Stimulated activated effector memory CD8-positive, alpha-beta T cell treated with anti-CD3 and anti-CD28 coated beads, Interleukin-12 subunit alpha, Interleukin-12 subunit beta, amount 100 ng/mL, for 72 hours (primary cell): ENCODE data around the gene MLXIP.

Source experiments
- ATAC-seq: fragments of 150-1000 bp; cut with Tn5 transposase; 2 replicates; pipeline ENCODE4 v1.10.0; 2021
- DNase-seq, 2 donors: peaks; one replicate each; pipeline ENCODE4 v3.0.0; 2021 to 2022; ENCODE audit warnings: low spot score in 2 of 2
- H3K27ac Mint-ChIP-seq: one replicate; pipeline ENCODE4 v1.8.0; 2022; ENCODE audit warnings: mild to moderate bottlenecking, mixed read lengths
- H3K36me3 Mint-ChIP-seq: one replicate; pipeline ENCODE4 v1.8.0; 2022; ENCODE audit warnings: mild to moderate bottlenecking, mixed read lengths
- H3K4me1 Mint-ChIP-seq: one replicate; pipeline ENCODE4 v1.8.0; 2022; ENCODE audit warnings: mixed read lengths
- H3K4me3 Mint-ChIP-seq: one replicate; pipeline ENCODE4 v1.8.0; 2022; ENCODE audit warnings: mild to moderate bottlenecking, mixed read lengths
- H3K9me3 Mint-ChIP-seq: one replicate; pipeline ENCODE4 v1.8.0; 2022; ENCODE audit warnings: mixed read lengths

Gene MLXIP

GRCh38 chr12:122133192-122133950 lies 54.8 kb downstream of the MLXIP start:
- no peaks in the 10 kb centered on the region for H3K4me1 Mint-ChIP-seq
- ATAC-seq (no peak), DNase-seq (no peak)
- H3K4me3 Mint-ChIP-seq = no peak overlapping the region
- peaks cover 64% of the 10 kb centered on the region for H3K36me3 Mint-ChIP-seq
- H3K9me3 Mint-ChIP-seq = no peaks in the 10 kb centered on the region
- H3K27ac Mint-ChIP-seq = no peak overlapping the region

DNA sequence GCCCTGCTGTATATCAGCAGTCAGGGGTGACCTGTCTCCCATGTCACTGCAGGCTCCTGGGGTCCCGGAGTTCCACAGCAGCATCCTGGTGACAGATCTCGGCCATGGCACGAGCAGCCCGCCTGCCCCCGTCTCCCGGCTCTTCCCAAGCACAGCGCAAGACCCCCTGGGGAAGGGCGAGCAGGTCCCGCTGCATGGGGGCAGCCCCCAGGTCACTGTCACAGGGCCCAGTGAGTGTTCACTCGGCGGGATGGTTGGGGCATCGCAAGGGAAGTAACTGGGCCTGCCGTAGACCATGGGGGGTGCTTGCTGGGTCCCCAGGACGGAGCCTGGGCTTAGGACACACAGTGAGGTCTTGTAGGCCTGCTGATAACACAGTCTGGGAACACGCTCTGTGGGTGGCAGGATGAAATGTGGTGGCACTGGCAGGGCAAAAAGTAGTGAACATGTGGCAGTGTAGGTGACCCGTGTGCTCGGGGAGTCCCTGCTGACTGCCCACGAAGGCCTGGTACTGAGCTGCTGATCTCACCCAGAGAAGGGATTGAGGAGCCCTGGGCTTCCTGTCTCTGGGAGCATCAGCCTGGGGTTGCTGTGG lies 57.0 kb downstream of the MLXIP start:
- Mint-ChIP-seq H3K4me1 (no peaks in the 10 kb centered on the region), H3K36me3 (peaks cover 54% of the 10 kb centered on the region), H3K27ac (no peak overlapping the region), H3K9me3 (no peaks in the 10 kb centered on the region), H3K4me3 (no peak overlapping the region)
- ATAC-seq = no peak
- no peak for DNase-seq

- peaks cover 44% of the 10 kb centered on the region for H3K36me3 Mint-ChIP-seq
- H3K4me3 Mint-ChIP-seq = no peak overlapping the region
- DNase-seq (no peak), ATAC-seq (no peak)
- no peak overlapping the region for H3K27ac Mint-ChIP-seq
- no peaks in the 10 kb centered on the region for H3K4me1 Mint-ChIP-seq
- no peaks in the 10 kb centered on the region for H3K9me3 Mint-ChIP-seq
Observed at GRCh38 chr12:122137229-122137628, 58.7 kb downstream of the MLXIP start.

DNA sequence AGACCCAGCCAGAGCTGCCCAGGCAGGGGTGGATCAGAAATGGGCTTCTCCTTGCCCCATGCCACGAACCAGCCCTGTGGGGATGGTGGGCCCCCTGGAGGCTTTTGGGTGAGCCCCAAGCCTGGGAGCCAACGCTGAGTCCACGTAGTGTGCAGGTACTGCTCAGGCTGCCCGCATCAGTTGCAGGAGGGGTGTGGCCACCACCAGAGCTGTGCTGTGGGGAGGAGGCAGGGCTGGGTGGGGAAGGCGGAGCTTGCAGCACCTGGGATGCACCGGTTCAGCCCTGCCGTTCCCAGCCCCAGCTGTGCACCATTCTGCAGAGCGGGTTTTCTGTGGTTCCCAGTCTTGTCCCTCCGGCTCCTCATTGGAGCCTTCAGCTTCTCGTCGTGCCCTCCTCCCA lies 59.1 kb downstream of the MLXIP start:
- DNase-seq (no peak), ATAC-seq (no peak)
- Mint-ChIP-seq H3K4me3 (no peak overlapping the region), H3K9me3 (no peaks in the 10 kb centered on the region), H3K4me1 (no peaks in the 10 kb centered on the region), H3K36me3 (peaks cover 40% of the 10 kb centered on the region), H3K27ac (no peak overlapping the region)

GRCh38 chr12:122138181-122138580 lies 59.6 kb downstream of the MLXIP start:
- Mint-ChIP-seq H3K4me3 (no peak overlapping the region), H3K9me3 (no peaks in the 10 kb centered on the region), H3K27ac (no peak overlapping the region), H3K4me1 (no peaks in the 10 kb centered on the region), H3K36me3 (peaks cover 37% of the 10 kb centered on the region)
- no peak for ATAC-seq
- no peak for DNase-seq

GRCh38 chr12:122138616-122139015 lies 60.1 kb downstream of the MLXIP start:
- H3K4me1 Mint-ChIP-seq = no peaks in the 10 kb centered on the region
- no peak overlapping the region for H3K4me3 Mint-ChIP-seq
- no peak for ATAC-seq
- H3K27ac Mint-ChIP-seq = no peak overlapping the region
- DNase-seq = no peak
- H3K36me3 Mint-ChIP-seq = peaks cover 33% of the 10 kb centered on the region
- H3K9me3 Mint-ChIP-seq = no peaks in the 10 kb centered on the region

DNA sequence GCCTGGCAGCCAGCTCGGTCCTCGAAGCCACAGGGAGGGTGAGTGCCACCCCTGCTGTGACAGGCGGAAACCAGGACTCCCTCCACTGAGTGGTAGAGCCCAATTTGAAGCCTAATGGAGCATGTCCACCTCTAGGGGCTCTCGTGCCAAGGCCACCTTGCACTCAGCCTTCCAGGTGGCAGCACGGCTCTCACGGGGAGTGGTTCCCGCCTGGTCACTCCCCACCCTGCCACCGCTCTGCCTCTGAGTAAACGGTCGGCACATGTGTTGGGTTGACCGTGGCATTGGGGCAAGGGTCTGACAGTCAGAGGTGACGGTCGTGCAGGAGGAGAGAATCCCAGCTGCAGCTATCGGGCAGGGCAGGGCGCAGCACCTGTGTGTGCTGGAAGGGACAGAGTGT lies 60.7 kb downstream of the MLXIP start:
- Mint-ChIP-seq H3K9me3 (no peaks in the 10 kb centered on the region), H3K36me3 (peaks cover 27% of the 10 kb centered on the region), H3K4me3 (no peak overlapping the region), H3K4me1 (no peaks in the 10 kb centered on the region), H3K27ac (no peak overlapping the region)
- no peak for ATAC-seq
- no peak for DNase-seq

DNA sequence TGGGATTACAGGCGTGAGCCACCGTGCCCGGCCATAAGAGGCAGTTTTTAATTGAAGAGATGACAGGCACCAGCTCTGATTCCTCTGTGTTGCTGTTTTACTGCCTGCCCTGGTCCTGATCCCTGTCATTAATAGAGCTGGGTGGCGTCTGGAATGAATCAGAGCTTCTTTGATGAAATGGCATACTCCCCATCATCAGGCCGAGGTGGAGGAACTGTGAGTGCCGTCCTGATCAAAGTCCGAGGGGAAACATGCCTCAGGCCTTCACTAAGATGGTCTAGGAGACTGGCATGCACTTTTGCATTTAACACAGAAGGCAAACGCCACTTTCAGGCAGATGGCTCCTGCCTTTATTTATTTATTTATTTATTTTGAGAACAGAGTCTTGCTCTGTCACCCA lies 61.4 kb downstream of the MLXIP start:
- DNase-seq (no peak), ATAC-seq (no peak)
- peaks cover 20% of the 10 kb centered on the region for H3K36me3 Mint-ChIP-seq
- H3K9me3 Mint-ChIP-seq = no peaks in the 10 kb centered on the region
- H3K4me1 Mint-ChIP-seq = no peaks in the 10 kb centered on the region
- H3K4me3 Mint-ChIP-seq = no peak overlapping the region
- H3K27ac Mint-ChIP-seq = no peak overlapping the region

GRCh38 chr12:122140467-122141257 lies 62.1 kb downstream of the MLXIP start:
- H3K4me1 Mint-ChIP-seq = no peaks in the 10 kb centered on the region
- no peaks in the 10 kb centered on the region for H3K9me3 Mint-ChIP-seq
- H3K36me3 Mint-ChIP-seq = peaks cover 13% of the 10 kb centered on the region
- ATAC-seq (no peak), DNase-seq (no peak)
- H3K4me3 Mint-ChIP-seq = no peak overlapping the region
- H3K27ac Mint-ChIP-seq = no peak overlapping the region

- Mint-ChIP-seq H3K36me3 (peaks cover 12% of the 10 kb centered on the region), H3K4me1 (no peaks in the 10 kb centered on the region), H3K9me3 (no peaks in the 10 kb centered on the region), H3K4me3 (no peak overlapping the region), H3K27ac (no peak overlapping the region)
- DNase-seq = no peak
- no peak for ATAC-seq
Observed at GRCh38 chr12:122141911-122142725, 63.6 kb downstream of the MLXIP start.

DNA sequence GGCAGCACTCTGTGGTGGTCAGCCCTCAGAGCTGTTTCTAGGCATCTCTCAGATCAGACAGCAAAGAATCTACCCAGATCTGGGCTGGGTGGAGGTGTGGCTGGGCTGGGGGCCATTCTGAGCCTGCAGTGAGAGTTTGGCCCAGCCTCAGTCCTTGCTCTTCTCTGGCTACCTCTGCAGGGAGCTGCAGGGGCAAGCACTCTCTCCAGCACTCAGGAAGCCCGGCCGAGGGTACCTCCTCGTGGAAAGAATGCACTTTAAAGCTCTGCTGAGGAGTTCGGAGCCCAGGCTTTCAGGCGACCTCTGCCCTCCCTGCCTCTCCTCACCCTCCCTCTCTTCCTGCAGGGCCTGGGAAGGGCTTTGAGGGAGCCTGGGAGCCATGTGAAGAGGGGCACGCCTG lies 64.3 kb downstream of the MLXIP start:
- Mint-ChIP-seq H3K9me3 (no peaks in the 10 kb centered on the region), H3K27ac (no peak overlapping the region), H3K36me3 (peaks cover 12% of the 10 kb centered on the region), H3K4me1 (no peaks in the 10 kb centered on the region), H3K4me3 (no peak overlapping the region)
- no peak for DNase-seq
- ATAC-seq = no peak

GRCh38 chr12:122144885-122145284 lies 66.3 kb downstream of the MLXIP start:
- no peak for ATAC-seq
- peaks cover 11% of the 10 kb centered on the region for H3K4me1 Mint-ChIP-seq
- H3K27ac Mint-ChIP-seq = no peak overlapping the region
- no peak for DNase-seq
- H3K4me3 Mint-ChIP-seq = no peak overlapping the region
- no peaks in the 10 kb centered on the region for H3K9me3 Mint-ChIP-seq
- peaks cover 7% of the 10 kb centered on the region for H3K36me3 Mint-ChIP-seq

- peak overlapping the region; percentile 45 for H3K27ac Mint-ChIP-seq
- DNase-seq (no peak), ATAC-seq (no peak)
- H3K4me3 Mint-ChIP-seq = no peak overlapping the region
- no peaks in the 10 kb centered on the region for H3K9me3 Mint-ChIP-seq
- peaks cover 11% of the 10 kb centered on the region for H3K4me1 Mint-ChIP-seq
- peaks cover 7% of the 10 kb centered on the region for H3K36me3 Mint-ChIP-seq
Observed at GRCh38 chr12:122145505-122146330, 67.2 kb downstream of the MLXIP start.

DNA sequence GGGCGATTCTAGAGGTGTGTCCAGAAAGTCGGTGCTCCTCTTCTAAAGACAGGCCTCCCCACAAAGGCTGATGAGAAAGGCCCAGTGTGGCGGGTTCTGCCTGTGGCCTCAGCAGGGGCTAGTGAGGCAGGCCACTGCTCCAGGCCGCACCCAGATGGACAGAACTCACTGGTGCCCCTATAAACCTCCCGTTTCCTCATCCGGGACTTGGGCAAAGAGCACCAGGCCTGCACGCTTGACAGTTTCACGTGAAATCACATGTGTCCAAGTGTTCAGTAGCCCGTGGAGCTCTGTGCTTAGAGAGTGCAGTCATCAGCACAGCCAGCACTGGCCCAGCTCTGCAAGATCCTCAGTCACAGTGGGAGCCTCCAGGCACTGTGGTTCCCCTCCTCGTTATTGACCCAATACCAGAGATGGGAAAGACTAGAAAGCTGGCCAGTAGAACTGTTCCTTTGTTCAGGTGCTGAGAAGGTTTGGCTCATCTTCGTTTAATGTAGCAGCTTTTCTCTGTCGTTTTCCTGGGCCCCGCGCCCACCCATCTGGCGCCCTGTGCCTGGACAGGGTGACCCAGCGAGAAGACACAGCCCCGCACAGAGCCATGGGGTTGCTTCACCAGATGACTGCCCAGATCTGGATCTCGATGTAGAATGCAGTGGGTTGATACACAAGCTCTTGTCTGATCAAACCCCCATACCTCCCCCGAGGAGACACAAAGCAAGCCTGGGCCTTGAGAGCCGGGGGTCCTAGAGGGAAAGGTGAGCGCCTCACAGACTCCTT lies 69.1 kb downstream of the MLXIP start:
- Mint-ChIP-seq H3K27ac (peak overlapping the region; percentile 72), H3K9me3 (no peaks in the 10 kb centered on the region)
- ATAC-seq = no peak

More for the DNA sequence above, 69.1 kb downstream of the MLXIP start:
- no peak overlapping the region for H3K4me3 Mint-ChIP-seq
- no peaks in the 10 kb centered on the region for H3K36me3 Mint-ChIP-seq
- no peak for DNase-seq
- H3K4me1 Mint-ChIP-seq = peaks cover 11% of the 10 kb centered on the region
